DOHH2 (cell line): Measurements from ENCODE around the gene KCNK15.

Experiments used
- H3F3A ChIP-seq: fragments of 200-600 bp; sonication (generic), shearing (Covaris generic); 2 replicates; pipeline ENCODE4 v1.6.0; 2016; ENCODE audit warnings: antibody characterized with exemption, mild to moderate bottlenecking; ENCODE audit not compliant: control insufficient read depth, insufficient read depth
- H3K27ac ChIP-seq: fragments of 200-600 bp; sonication (generic); 2 replicates; pipeline ENCODE4 v1.5.1; 2014; ENCODE audit warnings: low read depth, mild to moderate bottlenecking, low read length, moderate library complexity
- H3K27me3 ChIP-seq: fragments of 200-600 bp; sonication (generic); 2 replicates; pipeline ENCODE4 v1.6.1; 2014; ENCODE audit warnings: mild to moderate bottlenecking, low read length, mixed read lengths; ENCODE audit not compliant: control insufficient read depth
- H3K36me3 ChIP-seq: fragments of 200-600 bp; sonication (generic); 2 replicates; pipeline ENCODE4 v1.6.1; 2014; ENCODE audit warnings: mild to moderate bottlenecking, low read length, moderate library complexity, mixed read lengths; ENCODE audit not compliant: control insufficient read depth
- H3K4me1 ChIP-seq: fragments of 200-600 bp; sonication (generic); 2 replicates; pipeline ENCODE4 v1.6.1; 2014; ENCODE audit warnings: mild to moderate bottlenecking, low read length, mixed read lengths; ENCODE audit not compliant: control insufficient read depth
- H3K4me2 ChIP-seq: fragments of 200-600 bp; sonication (generic); 2 replicates; pipeline ENCODE4 v1.6.0; 2014; ENCODE audit warnings: mild to moderate bottlenecking, low read length, moderate library complexity
- H3K4me3 ChIP-seq: fragments of 200-600 bp; sonication (generic); 2 replicates; pipeline ENCODE4 v1.5.1; 2014; ENCODE audit warnings: mild to moderate bottlenecking, low read length, mixed read lengths
- H3K79me2 ChIP-seq: fragments of 200-600 bp; sonication (generic); 2 replicates; pipeline ENCODE4 v1.6.1; 2014; ENCODE audit warnings: mild to moderate bottlenecking, low read length, mixed read lengths; ENCODE audit not compliant: control insufficient read depth
- H3K9me2 ChIP-seq: fragments of 200-600 bp; sonication (generic); replicated peaks from 2 replicates; pipeline ENCODE4 v1.6.1; 2014; ENCODE audit warnings: mild to moderate bottlenecking, low read length, mixed read lengths; ENCODE audit not compliant: control insufficient read depth
- H3K9me3 ChIP-seq: fragments of 200-600 bp; sonication (generic); 2 replicates; pipeline ENCODE4 v1.6.1; 2014; ENCODE audit warnings: antibody characterized with exemption, low read length, mixed read lengths; ENCODE audit not compliant: control insufficient read depth, insufficient read depth
- H4K20me1 ChIP-seq: fragments of 200-600 bp; sonication (generic); 2 replicates; pipeline ENCODE4 v1.6.0; 2014; ENCODE audit warnings: low read depth, mild to moderate bottlenecking, antibody characterized with exemption, low read length, moderate library complexity; ENCODE audit not compliant: control insufficient read depth, insufficient read depth
- EZH2phosphoT487 ChIP-seq: fragments of 200-600 bp; sonication (generic); IDR thresholded peaks from 2 replicates; pipeline ENCODE4 v1.6.1; 2017; ENCODE audit warnings: borderline replicate concordance, mild to moderate bottlenecking, antibody characterized with exemption, low read length, moderate library complexity, mixed read lengths
- TF ChIP-seq, protein P1 (sequence below): fragments of 200-600 bp; sonication (generic); IDR thresholded peaks from one replicate; pipeline ENCODE4 v1.5.1; 2014; ENCODE audit warnings: antibody characterized with exemption, mild to moderate bottlenecking, low read depth, low read length; ENCODE audit not compliant: poor library complexity, severe bottlenecking

The KCNK15 gene

GRCh38 chr20:44705364-44706094 lies 40.1 kb upstream of the KCNK15 start:
- Histone ChIP-seq H4K20me1 (no peaks in the 10 kb centered on the region), H3K4me2 (no peak overlapping the region), H3K4me3 (no peak overlapping the region), H3K4me1 (peaks cover 10% of the 10 kb centered on the region), H3K27ac (no peak overlapping the region), H3K27me3 (no peaks in the 10 kb centered on the region), H3K79me2 (no peaks in the 10 kb centered on the region), H3K36me3 (no peaks in the 10 kb centered on the region), H3K9me3 (no peaks in the 10 kb centered on the region), H3F3A (no peaks in the 10 kb centered on the region), H3K9me2 (no peaks in the 10 kb centered on the region)
- no peak for TF ChIP-seq EZH2phosphoT487
- TF ChIP-seq, protein P1, sequence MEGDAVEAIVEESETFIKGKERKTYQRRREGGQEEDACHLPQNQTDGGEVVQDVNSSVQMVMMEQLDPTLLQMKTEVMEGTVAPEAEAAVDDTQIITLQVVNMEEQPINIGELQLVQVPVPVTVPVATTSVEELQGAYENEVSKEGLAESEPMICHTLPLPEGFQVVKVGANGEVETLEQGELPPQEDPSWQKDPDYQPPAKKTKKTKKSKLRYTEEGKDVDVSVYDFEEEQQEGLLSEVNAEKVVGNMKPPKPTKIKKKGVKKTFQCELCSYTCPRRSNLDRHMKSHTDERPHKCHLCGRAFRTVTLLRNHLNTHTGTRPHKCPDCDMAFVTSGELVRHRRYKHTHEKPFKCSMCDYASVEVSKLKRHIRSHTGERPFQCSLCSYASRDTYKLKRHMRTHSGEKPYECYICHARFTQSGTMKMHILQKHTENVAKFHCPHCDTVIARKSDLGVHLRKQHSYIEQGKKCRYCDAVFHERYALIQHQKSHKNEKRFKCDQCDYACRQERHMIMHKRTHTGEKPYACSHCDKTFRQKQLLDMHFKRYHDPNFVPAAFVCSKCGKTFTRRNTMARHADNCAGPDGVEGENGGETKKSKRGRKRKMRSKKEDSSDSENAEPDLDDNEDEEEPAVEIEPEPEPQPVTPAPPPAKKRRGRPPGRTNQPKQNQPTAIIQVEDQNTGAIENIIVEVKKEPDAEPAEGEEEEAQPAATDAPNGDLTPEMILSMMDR = no peak

- H3K36me3 ChIP-seq = no peaks in the 10 kb centered on the region
- no peak overlapping the region for H3K27ac ChIP-seq
- no peaks in the 10 kb centered on the region for H3K79me2 ChIP-seq
- no peaks in the 10 kb centered on the region for H3K9me3 ChIP-seq
- H3K4me2 ChIP-seq = no peak overlapping the region
- TF ChIP-seq EZH2phosphoT487 = no peak
- no peak overlapping the region for H3K4me3 ChIP-seq
- peaks cover 10% of the 10 kb centered on the region for H3K4me1 ChIP-seq
- no peaks in the 10 kb centered on the region for H4K20me1 ChIP-seq
- H3K27me3 ChIP-seq = no peaks in the 10 kb centered on the region
- no peaks in the 10 kb centered on the region for H3F3A ChIP-seq
- H3K9me2 ChIP-seq = no peaks in the 10 kb centered on the region
Measured at GRCh38 chr20:44706301-44707017, 39.2 kb upstream of the KCNK15 start.

DNA sequence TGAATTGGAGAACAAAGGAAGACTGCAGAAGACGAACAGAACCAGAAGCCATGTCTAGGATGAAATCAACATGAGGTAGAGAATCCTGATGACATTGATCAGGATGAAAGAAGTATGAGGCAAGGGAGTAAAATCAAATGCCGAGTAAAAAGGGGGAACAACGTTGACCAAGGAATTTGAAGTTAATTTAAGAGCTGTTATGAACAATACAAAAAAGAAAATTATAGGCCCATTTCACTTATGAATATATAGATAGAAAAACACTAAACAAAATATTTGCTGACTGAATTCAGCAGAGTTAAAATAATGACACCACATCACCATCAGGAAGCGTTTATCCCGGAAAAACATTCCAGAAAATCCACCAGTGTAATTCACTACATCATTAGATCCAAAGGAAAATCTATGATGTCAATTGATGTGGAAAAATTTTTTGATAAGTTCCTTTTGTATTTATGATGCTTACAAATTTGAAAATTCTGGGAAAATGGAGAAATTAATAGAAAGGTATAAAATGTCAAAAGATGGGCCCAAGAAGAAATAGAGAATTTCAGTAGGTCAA lies 38.6 kb upstream of the KCNK15 start:
- no peaks in the 10 kb centered on the region for H3K9me2 ChIP-seq
- no peaks in the 10 kb centered on the region for H4K20me1 ChIP-seq
- no peak overlapping the region for H3K4me2 ChIP-seq
- H3K4me3 ChIP-seq = no peak overlapping the region
- H3K36me3 ChIP-seq = no peaks in the 10 kb centered on the region
- no peaks in the 10 kb centered on the region for H3K27me3 ChIP-seq
- no peaks in the 10 kb centered on the region for H3F3A ChIP-seq
- H3K79me2 ChIP-seq = no peaks in the 10 kb centered on the region
- TF ChIP-seq, protein P1 = no peak
- no peak for TF ChIP-seq EZH2phosphoT487
- H3K9me3 ChIP-seq = no peaks in the 10 kb centered on the region
- H3K4me1 ChIP-seq = peaks cover 10% of the 10 kb centered on the region
- no peak overlapping the region for H3K27ac ChIP-seq

DNA sequence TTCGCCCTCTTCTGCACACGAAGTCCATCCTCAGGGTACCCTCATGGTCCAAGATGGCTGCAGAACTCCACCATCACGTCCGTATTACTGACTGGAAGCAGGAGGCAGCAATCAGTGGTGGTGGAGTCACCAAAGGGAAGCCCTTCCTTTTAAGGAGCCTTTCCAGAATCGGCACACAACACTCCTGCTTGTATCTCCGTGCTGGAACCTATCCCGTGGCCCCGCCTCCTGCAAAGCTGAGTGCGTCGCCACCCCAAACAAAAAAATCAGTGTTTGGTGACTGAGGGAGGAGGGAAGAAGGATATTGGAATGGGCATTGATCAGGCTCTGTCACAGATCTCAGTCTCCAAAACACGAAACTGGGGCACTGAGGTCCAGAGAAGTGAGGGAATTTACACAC lies 36.3 kb upstream of the KCNK15 start:
- TF ChIP-seq, protein P1 = no peak
- no peak overlapping the region for H3K4me3 ChIP-seq
- H3K9me3 ChIP-seq = no peaks in the 10 kb centered on the region
- no peak overlapping the region for H3K4me2 ChIP-seq
- H3K4me1 ChIP-seq = no peaks in the 10 kb centered on the region
- H3K27ac ChIP-seq = no peak overlapping the region
- H3F3A ChIP-seq = no peaks in the 10 kb centered on the region
- H4K20me1 ChIP-seq = no peaks in the 10 kb centered on the region
- no peaks in the 10 kb centered on the region for H3K36me3 ChIP-seq
- no peaks in the 10 kb centered on the region for H3K79me2 ChIP-seq
- peaks cover 6% of the 10 kb centered on the region; the same call in 1 of the 2 replicates for H3K27me3 ChIP-seq
- H3K9me2 ChIP-seq = no peaks in the 10 kb centered on the region
